GM18511 (cell line): Measurements from ENCODE around the gene KIF6.

Experiments used
- ATAC-seq: cut with Tn5 transposase; IDR thresholded peaks from one replicate; pipeline ENCODE4 v1.9.1; 2021; ENCODE audit warnings: mild to moderate bottlenecking, moderate library complexity; ENCODE audit not compliant: unreplicated experiment

The KIF6 gene

DNA sequence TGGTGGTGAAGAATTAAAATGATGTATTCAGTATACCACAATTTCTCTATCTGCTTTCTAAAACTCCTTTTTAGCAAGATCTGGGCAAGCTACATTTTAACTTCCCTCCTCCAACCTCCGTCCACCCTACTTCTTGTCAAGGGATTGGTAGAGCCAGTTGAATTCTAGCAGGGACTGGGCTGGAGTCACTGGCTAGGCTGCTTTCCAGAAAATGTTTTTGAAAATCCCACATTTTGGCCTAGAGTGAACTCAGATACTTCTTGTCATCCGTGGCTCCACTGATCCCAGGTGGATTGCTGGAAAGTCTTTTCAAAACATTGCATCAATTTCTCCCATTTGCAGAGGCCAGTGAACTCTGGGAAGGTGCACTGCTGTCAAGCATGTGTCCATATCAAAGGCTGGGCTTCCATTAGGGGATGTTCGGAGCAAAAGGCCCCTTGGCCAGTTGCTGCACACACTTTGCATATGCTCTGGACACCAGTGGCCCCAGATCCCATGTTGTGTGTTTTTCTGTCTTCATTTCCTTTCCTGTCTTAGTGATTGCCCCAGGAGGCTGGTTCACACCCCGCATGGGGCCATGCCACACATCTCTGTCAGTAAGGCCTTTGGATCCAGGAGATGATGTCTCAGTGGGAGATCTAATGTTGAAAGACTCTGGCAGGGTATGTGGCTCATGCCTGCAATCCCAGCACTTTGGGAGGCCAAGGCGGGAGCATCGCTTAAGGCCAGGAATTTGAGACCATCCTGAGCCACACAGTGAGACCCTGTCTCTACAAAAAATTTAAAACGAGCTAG lies 391.4 kb downstream of the KIF6 start:
- no peak for ATAC-seq

DNA sequence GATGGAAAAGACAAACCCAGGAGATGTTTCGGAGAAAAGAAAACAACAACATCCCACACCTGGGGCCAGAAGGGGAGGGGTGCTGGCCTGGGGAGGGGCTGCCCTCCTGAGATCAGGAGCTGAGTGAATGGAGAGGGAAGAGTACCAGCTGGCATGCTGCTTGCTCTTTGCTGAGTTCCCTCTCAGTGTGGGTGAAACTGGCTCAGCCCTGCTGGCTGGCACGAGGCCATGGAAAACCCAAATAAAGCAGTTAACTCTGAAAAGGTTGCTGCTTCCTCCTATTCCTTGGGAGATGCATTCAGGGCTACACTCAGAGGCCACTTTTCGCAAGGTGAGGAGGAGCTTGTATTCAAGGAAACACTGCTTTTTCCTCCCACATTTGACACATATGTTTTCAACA lies 394.7 kb downstream of the KIF6 start:
- ATAC-seq = peak; percentile 26

DNA sequence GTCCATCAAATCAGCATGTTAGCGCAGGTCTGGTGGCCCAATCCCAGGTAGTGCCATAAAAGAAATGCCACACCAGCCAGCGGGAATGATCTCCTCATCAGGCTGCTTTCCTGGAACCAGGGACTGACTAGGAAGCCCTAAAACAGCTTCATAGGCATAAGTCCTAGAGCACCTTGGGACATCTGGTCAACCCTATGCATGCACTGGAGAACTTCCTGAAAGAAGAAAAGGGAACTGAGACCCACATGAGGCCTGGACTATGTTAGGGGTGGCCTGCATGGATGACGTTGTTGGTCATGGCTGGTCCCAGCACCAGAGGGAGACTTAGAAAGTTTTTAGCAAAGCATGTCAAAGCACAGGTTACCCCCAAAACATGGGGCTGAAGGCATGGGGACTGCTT lies 395.2 kb downstream of the KIF6 start:
- peak; percentile 94 for ATAC-seq

GRCh38 chr6:39328066-39328465 lies 397.1 kb downstream of the KIF6 start:
- no peak for ATAC-seq

DNA sequence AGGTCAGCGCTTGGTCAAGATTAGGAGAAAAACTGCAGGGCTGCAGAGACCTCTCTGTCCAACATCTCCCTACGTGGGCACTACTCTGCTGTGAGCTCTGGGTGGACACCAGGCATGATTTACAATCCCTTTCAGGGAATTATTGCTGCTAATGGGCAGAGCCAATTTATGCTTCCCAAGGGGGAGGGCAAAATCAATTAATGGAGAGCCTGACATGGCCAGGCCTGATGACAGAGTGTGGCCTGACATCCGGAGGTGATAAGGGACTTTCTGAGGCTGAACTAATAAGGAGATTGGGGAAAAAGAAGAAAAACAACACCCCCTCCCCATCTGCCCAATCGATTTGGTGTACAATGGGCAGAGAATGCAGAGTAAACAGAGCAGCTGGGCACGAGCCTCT lies 397.7 kb downstream of the KIF6 start:
- no peak for ATAC-seq

DNA sequence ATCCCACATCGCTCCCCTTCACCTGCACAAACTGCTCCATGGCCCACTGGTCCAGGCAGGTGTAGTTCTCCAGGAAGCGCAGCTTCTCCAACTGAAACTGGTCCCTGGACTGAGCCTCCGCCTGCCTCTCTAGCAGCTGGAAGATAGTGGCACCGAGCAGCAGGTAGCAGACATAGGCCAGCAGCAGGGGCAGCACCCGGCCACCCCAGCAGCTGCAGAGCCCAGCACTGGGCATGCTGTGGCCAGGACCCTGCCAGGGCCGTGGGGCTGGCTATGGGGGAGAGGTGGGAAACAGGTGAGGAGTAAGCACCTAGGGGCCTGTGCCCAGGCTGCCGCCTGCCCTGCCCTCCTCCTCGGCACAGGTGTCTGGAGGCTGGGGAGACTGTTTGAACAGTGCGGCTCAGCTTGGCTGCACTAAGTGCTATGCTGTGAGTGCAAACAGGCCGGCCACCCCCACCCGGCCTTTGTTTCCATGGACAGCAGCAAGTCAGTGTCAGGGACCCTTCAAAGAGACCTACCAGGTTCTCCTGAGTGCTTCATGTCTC lies 402.8 kb downstream of the KIF6 start, which contains the start of gene KCNK16:
TSS of gene KCNK16 (minus strand) at position 397 of the 545 bp plus-strand sequence. CDS start at position 235, 162 bp downstream.
- no peak for ATAC-seq

DNA sequence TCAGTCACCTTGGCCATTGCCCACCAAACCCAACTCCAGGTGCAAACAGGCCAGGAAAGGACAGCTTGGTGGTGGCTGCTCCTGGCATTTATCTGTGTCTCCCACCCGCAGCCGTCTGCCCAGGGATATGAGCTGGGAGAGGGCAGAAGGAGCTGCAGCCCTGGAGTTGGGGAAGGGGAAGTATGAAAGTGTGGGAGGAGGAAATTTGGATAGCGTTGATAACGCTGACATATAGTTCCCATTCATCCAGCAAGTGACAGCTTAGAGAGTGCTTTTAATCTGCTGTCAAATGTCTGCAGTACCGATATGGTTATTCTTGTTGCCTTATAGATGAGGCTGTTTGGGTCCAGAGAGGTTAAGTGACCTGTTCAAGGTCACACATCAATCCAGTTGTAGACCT lies 403.4 kb downstream of the KIF6 start:
- no peak for ATAC-seq

GRCh38 chr6:39320363-39320984 lies 404.7 kb downstream of the KIF6 start:
- ATAC-seq = no peak

DNA sequence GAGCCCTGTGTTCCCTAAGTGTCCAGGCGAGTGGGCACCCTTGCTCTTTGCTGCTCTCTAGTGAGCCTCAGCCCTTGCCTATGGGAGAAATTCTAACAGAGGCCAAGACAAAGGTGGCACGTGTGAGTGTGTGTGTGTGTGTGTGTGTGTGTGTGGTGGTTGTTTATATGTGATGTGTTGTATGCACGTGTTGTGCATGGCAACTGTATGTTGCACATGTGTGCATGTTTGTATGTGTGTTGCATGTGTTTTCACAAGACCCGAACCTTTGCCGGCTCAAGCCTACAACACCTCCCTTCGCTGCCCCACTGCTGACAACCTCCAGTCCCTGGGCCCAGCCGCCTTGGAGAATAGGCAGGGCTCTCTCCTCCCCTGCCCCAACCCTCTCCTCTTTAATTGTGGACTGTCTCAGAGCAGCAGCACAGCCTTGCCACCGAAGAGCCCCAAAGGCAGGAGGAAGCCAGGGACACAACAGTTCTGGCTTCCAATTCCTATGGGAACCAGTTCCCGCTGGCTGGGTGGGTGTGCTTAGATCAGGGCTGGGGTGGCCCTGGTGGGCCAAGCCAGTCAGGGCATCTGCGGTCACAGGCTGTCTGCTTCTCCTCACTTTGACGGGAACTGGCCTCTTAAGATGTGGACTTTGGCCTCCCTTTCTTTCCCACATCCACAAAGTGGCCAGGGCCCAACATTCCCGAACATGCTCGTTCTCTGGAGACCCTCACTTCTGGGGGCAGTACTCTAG lies 405.4 kb downstream of the KIF6 start:
- ATAC-seq = no peak

GRCh38 chr6:39317256-39317655 lies 408.0 kb downstream of the KIF6 start:
- no peak for ATAC-seq

GRCh38 chr6:39314273-39314795 lies 410.9 kb downstream of the KIF6 start, which contains the start of gene KCNK17:
Gene KCNK17, minus strand, starts transcription at chr6:39314419. Its CDS starts 99 bp downstream, at chr6:39314320.
- ATAC-seq = no peak

- no peak for ATAC-seq
Measured at GRCh38 chr6:39313526-39314272, 411.5 kb downstream of the KIF6 start.

DNA sequence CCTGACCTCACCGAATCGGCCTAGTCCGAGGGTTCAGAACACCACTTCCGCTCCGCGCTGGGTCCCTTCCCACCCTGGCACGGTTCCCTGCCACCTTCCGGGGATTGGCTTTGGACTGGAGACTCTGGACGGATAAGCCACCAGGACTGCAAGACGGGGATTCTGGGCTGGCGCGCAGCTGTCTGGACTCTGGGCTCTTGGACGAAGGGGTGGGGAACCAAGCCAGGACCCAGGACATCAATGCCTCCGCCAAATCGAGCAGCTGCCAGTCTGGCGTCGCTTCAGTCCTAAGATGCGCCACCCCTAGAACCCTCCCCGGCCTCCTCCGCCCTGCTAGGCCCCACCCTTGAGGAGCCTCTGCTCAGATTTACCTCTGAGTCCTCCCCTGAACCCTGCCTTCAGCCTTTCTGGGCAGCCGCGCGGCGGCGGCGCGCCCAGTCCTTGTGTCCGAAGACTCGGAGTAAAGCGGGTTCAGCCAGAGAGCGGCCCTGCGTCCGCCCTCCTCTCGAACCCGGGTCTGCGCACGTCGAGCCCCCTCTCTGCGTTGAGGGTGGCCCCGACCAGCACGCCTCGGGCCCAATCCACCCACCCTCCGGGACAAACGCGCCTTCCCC lies 412.2 kb downstream of the KIF6 start:
- no peak for ATAC-seq

DNA sequence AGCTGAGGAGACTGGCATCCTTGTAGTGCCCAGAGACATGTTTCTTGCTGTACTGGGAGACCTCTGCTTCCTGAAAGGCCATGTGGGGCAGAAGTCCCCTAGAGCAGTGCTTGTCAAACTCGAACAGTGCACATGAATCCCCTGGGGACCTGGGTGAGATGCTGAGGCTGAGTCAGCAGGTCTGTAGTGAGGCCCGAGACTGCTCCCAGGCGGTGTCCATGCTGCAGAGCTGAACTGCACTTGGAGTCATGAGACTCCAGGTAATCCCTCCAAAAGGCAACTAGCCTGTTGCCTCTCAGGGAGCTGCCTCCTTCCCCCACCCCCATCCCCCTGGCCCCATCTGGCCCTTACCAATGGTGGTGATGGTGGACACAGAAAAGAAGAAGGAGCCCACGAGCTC lies 414.7 kb downstream of the KIF6 start:
- peak; percentile 46 for ATAC-seq

- peak; percentile 59 for ATAC-seq
Measured at GRCh38 chr6:39309942-39310531, 415.2 kb downstream of the KIF6 start.

DNA sequence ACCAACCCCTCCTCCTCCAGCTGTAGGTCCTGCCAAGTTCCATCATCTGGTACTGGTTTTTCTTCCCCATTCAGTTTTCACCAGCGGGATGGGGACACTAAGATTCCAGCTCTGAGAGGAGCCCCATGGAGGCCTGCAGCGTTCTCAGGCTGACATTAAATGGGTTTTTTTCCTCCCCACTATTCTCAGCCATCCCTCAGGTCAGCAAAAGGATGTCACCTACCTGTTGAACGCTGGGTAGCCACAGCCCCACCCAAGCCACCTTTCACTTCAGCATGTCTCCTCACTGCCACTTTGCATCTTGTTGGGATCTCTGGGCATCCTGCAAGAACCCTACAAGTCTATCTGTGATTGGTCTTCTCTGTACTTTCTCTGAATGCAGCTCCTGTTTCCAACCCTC lies 417.7 kb downstream of the KIF6 start:
- no peak for ATAC-seq

- ATAC-seq = no peak
Measured at GRCh38 chr6:39304951-39305350, 420.3 kb downstream of the KIF6 start.

GRCh38 chr6:39303425-39304153 lies 421.6 kb downstream of the KIF6 start:
- ATAC-seq = no peak
